Stimulated activated effector memory CD8-positive, alpha-beta T cell treated with anti-CD3 and anti-CD28 coated beads, Interleukin-12 subunit alpha, Interleukin-12 subunit beta, amount 100 ng/mL, for 72 hours (primary cell): ENCODE measurements around the gene ZNF346.

Experiments used
- ATAC-seq: fragments of 150-1000 bp; cut with Tn5 transposase; 2 replicates; pipeline ENCODE4 v1.10.0; 2021
- DNase-seq, 2 donors: peaks; one replicate each; pipeline ENCODE4 v3.0.0; 2021 to 2022; ENCODE audit warnings: low spot score in 2 of 2
- H3K27ac Mint-ChIP-seq: one replicate; pipeline ENCODE4 v1.8.0; 2022; ENCODE audit warnings: mild to moderate bottlenecking, mixed read lengths
- H3K36me3 Mint-ChIP-seq: one replicate; pipeline ENCODE4 v1.8.0; 2022; ENCODE audit warnings: mild to moderate bottlenecking, mixed read lengths
- H3K4me1 Mint-ChIP-seq: one replicate; pipeline ENCODE4 v1.8.0; 2022; ENCODE audit warnings: mixed read lengths
- H3K4me3 Mint-ChIP-seq: one replicate; pipeline ENCODE4 v1.8.0; 2022; ENCODE audit warnings: mild to moderate bottlenecking, mixed read lengths
- H3K9me3 Mint-ChIP-seq: one replicate; pipeline ENCODE4 v1.8.0; 2022; ENCODE audit warnings: mixed read lengths

Gene ZNF346

GRCh38 chr5:177092178-177093081, 69.9 kb downstream of the ZNF346 start:
- Mint-ChIP-seq H3K4me1 (peaks cover 5% of the 10 kb centered on the region), H3K27ac (no peak overlapping the region), H3K4me3 (no peak overlapping the region), H3K36me3 (peaks cover 4% of the 10 kb centered on the region), H3K9me3 (no peaks in the 10 kb centered on the region)
- no peak for ATAC-seq
- no peak for DNase-seq

GRCh38 chr5:177093082-177093712, 70.7 kb downstream of the ZNF346 start:
- Mint-ChIP-seq H3K9me3 (no peaks in the 10 kb centered on the region), H3K4me3 (no peak overlapping the region), H3K36me3 (peaks cover 4% of the 10 kb centered on the region), H3K27ac (no peak overlapping the region), H3K4me1 (no peaks in the 10 kb centered on the region)
- no peak for ATAC-seq
- DNase-seq, result no peak

- ATAC-seq, result no peak
- no peak overlapping the region for H3K4me3 Mint-ChIP-seq
- H3K4me1 Mint-ChIP-seq, result no peaks in the 10 kb centered on the region
- no peak overlapping the region for H3K27ac Mint-ChIP-seq
- DNase-seq, result no peak
- peaks cover 4% of the 10 kb centered on the region for H3K36me3 Mint-ChIP-seq
- H3K9me3 Mint-ChIP-seq, result no peaks in the 10 kb centered on the region
Observed at GRCh38 chr5:177093803-177094202, 71.3 kb downstream of the ZNF346 start.

GRCh38 chr5:177094224-177095087, 72.0 kb downstream of the ZNF346 start:
- H3K36me3 Mint-ChIP-seq, result peaks cover 4% of the 10 kb centered on the region
- no peak for ATAC-seq
- DNase-seq, result no peak
- H3K4me1 Mint-ChIP-seq, result no peaks in the 10 kb centered on the region
- H3K4me3 Mint-ChIP-seq, result no peak overlapping the region
- no peaks in the 10 kb centered on the region for H3K9me3 Mint-ChIP-seq
- H3K27ac Mint-ChIP-seq, result no peak overlapping the region

GRCh38 chr5:177095088-177095669, 72.7 kb downstream of the ZNF346 start:
- H3K4me3 Mint-ChIP-seq, result no peak overlapping the region
- no peak overlapping the region for H3K27ac Mint-ChIP-seq
- peaks cover 4% of the 10 kb centered on the region for H3K36me3 Mint-ChIP-seq
- H3K4me1 Mint-ChIP-seq, result no peaks in the 10 kb centered on the region
- DNase-seq, result no peak
- no peak for ATAC-seq
- no peaks in the 10 kb centered on the region for H3K9me3 Mint-ChIP-seq

- H3K4me1 Mint-ChIP-seq, result no peaks in the 10 kb centered on the region
- ATAC-seq, result no peak
Observed at GRCh38 chr5:177096162-177097015, 73.9 kb downstream of the ZNF346 start.

GRCh38 chr5:177097016-177097985, 74.8 kb downstream of the ZNF346 start:
- no peaks in the 10 kb centered on the region for H3K4me1 Mint-ChIP-seq
- no peak overlapping the region for H3K27ac Mint-ChIP-seq
- ATAC-seq, result no peak
- no peak overlapping the region for H3K4me3 Mint-ChIP-seq
- peaks cover 4% of the 10 kb centered on the region for H3K36me3 Mint-ChIP-seq
- H3K9me3 Mint-ChIP-seq, result no peaks in the 10 kb centered on the region
- DNase-seq, result no peak

More at GRCh38 chr5:177096162-177097015, 73.9 kb downstream of the ZNF346 start:
- no peak overlapping the region for H3K4me3 Mint-ChIP-seq
- no peaks in the 10 kb centered on the region for H3K9me3 Mint-ChIP-seq
- H3K27ac Mint-ChIP-seq, result no peak overlapping the region
- H3K36me3 Mint-ChIP-seq, result peaks cover 4% of the 10 kb centered on the region
- no peak for DNase-seq

- DNase-seq, result no peak
- Mint-ChIP-seq H3K27ac (no peak overlapping the region), H3K4me3 (no peak overlapping the region), H3K36me3 (peaks cover 4% of the 10 kb centered on the region), H3K4me1 (no peaks in the 10 kb centered on the region), H3K9me3 (no peaks in the 10 kb centered on the region)
- no peak for ATAC-seq
Observed at GRCh38 chr5:177098120-177098469, 75.6 kb downstream of the ZNF346 start.

- Mint-ChIP-seq H3K4me1 (no peaks in the 10 kb centered on the region), H3K36me3 (peaks cover 4% of the 10 kb centered on the region), H3K4me3 (no peak overlapping the region), H3K27ac (no peak overlapping the region), H3K9me3 (no peaks in the 10 kb centered on the region)
- ATAC-seq (no peak), DNase-seq (no peak)
Observed at GRCh38 chr5:177098470-177099141, 76.1 kb downstream of the ZNF346 start.

GRCh38 chr5:177099422-177100093, 77.1 kb downstream of the ZNF346 start:
- Mint-ChIP-seq H3K4me1 (no peaks in the 10 kb centered on the region), H3K9me3 (no peaks in the 10 kb centered on the region), H3K27ac (no peak overlapping the region), H3K4me3 (no peak overlapping the region), H3K36me3 (peaks cover 2% of the 10 kb centered on the region)
- DNase-seq (no peak), ATAC-seq (no peak)

- Mint-ChIP-seq H3K36me3 (no peaks in the 10 kb centered on the region), H3K4me3 (no peak overlapping the region), H3K27ac (no peak overlapping the region), H3K9me3 (no peaks in the 10 kb centered on the region), H3K4me1 (no peaks in the 10 kb centered on the region)
- ATAC-seq, result no peak
- no peak for DNase-seq
Observed at GRCh38 chr5:177100714-177101121, 78.2 kb downstream of the ZNF346 start.

GRCh38 chr5:177103523-177104253, 81.2 kb downstream of the ZNF346 start:
- DNase-seq, result no peak
- no peak overlapping the region for H3K27ac Mint-ChIP-seq
- no peaks in the 10 kb centered on the region for H3K36me3 Mint-ChIP-seq
- ATAC-seq, result no peak
- no peak overlapping the region for H3K4me3 Mint-ChIP-seq
- no peaks in the 10 kb centered on the region for H3K9me3 Mint-ChIP-seq
- H3K4me1 Mint-ChIP-seq, result no peaks in the 10 kb centered on the region
